NCI-H2107 (cell line): ENCODE data around the gene GTSE1.

Source experiments
- DNase-seq: peaks from one replicate; lab custom pipeline; 2025; lab: John Stamatoyannopoulos, UW

Gene GTSE1

DNA sequence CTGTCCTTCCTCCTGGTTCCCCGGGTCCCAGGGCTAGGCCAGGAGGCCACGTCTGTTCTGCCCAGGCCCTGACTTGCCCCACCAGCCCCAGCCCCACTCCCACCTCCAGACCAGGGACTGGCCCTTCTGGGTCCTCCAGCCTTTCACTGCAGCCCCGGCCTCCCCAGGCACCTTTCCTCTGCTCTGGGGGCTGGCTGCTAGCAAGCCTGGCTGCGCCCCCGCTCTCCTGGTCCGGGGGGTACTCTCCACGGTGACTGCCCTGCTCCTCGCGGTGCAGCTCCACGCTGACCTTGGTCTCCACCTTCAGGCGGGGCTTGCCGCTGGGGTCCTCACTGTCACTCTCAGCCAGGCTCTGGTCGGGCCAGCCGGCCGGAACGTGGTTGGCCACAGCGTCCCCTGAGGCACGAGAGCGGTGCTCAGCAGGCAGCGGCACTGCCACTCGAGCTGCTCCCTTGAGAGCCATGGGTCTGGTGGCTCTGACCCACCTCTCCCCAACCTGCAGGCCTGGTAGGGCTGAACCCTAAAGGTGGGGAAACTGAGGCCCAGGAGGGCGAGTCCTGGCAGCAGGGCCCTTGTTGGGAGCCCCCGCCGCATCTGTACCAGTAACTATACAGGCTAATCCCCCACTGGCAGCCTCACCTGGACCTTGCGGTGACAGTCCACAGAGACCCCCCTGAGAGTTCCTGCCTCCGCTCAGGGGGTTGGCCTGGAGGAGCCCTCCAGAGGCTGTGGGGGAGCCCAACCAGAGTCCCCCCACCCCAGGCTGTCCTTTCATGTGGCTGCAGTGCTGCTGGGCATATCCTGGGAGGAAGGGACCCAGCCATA, 67.9 kb downstream of the GTSE1 start:
- no peak for DNase-seq

GRCh38 chr22:46365166-46365624, 68.5 kb downstream of the GTSE1 start:
- DNase-seq, result no peak

DNA sequence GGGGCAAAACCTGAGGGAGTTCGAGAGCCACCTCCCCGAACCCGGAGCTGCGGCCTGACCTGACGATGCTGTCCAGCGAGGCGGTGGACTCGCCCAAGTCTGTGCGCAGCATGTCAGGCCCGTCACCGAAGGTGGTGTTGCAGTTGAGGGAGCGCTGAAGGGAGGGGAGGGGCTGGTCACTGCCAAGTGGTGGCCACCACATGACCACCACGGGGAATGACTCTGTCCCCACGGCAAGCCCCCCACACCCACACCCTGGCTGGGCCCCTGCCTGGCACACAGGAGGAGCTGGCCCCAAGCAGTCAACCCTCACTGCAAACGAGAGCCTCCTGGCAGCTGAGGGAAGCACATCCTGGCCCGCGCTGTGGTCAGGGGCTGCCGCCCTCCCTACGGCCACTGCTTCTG, 69.7 kb downstream of the GTSE1 start:
- no peak for DNase-seq

DNA sequence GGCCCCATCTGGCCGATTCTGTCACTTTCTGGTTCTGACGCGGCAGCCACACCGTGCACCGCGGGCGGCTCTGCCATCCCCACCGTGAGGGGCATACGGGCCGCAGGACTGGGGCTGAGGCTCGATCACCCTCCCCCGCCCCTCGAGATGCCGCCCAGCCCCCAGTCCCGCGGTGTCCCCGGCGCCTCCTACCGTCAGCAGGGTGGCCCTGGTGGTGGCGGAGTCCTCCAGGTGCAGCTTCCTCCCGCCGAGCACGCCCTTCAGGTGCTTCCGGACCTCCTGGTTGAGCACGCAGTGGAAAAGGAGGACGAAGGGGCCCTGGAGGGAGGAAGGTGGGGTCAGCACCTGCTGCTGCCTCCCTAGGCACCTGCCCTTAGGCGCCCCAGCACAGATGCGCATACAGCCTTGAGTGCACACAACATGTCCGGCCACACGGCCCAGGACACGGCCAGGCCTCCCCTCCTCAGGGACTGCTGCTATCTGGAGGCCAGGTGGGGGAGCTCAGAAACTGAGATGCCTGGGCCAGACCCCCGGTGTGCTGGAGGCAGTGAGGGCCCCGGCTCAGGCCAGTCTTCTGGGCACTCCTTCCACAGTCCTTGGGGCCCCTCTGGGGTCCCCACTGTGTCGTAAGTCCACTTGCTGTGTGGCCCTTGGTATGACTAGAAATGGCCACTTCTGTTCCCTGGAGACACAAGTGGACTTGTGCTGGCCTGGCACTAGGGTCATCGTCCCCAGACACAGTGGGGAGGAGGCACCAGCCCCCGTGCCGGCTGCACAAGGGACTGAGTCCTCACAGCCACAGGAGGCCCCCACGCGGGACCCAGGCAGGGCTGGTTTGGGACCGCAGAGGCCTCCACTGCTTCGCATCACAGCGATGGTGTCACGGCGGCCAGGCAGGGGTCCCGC, 70.4 kb downstream of the GTSE1 start:
- DNase-seq, result no peak

- DNase-seq, result no peak
Observed at GRCh38 chr22:46367707-46368191, 71.1 kb downstream of the GTSE1 start.

DNA sequence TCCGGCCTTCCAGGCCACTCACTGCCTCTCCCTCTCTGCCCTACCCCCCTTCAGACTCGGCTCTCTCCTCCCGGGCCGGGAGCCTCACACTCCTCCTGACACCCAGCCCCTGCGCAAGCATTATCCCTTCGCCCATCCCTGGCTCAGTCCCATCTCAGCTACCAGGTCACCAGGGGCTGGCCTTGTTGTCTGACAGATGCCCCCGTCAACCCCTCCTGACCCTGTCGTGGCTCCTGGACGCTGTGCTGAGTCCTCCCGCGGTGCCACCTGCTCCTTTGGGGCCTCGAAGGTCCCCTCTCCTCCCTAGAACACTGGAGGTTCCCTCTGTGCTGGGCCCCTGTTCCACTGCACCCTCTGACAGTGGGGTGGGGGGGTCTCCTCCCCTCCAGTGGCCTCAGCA, 71.8 kb downstream of the GTSE1 start:
- no peak for DNase-seq

DNA sequence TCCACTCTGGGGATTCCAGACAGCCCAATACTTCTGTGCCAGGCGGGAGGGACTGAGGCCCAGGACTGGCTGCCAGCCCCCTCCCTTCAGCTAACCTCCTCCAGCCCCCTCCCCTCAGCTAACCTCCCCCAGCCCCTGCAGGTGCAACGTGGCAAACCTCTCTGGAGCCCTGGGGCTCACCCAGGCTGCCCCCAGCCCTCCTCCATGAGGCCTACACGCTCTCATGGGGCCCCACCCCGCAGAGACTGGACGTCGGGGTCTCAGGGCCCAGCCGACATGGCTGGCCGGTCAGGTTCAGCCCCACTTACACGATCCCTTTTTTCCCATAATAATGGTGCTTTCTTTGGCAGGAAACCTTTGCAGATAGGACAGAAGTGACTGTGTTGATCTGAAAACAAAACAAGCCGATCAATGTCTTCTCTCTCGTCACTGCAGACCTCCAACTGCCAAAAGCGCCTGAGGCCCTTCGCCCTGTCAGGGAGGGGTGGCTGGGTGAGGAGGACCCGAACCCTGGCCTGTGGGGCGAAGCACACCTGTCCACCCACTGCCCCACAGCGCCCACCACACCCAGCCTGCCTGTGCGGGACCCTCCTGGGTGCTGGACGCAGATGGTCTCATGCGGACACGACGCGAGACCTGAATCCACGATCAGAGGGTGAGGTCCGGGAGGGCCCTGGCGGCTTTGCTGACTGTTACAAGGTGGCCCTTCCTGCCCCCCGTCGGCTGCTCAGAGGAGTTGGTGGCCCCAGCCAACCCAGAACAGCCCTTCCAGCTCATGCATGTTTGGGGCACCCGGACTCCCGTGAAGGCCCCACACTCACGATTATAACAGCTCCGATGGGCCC, 72.4 kb downstream of the GTSE1 start:
- DNase-seq, result no peak

- DNase-seq, result no peak
Observed at GRCh38 chr22:46369716-46370583, 73.3 kb downstream of the GTSE1 start.

GRCh38 chr22:46370584-46371291, 74.1 kb downstream of the GTSE1 start:
- no peak for DNase-seq

GRCh38 chr22:46371623-46372226, 75.1 kb downstream of the GTSE1 start:
- no peak for DNase-seq

- no peak for DNase-seq
Observed at GRCh38 chr22:46372686-46373085, 76.0 kb downstream of the GTSE1 start.

DNA sequence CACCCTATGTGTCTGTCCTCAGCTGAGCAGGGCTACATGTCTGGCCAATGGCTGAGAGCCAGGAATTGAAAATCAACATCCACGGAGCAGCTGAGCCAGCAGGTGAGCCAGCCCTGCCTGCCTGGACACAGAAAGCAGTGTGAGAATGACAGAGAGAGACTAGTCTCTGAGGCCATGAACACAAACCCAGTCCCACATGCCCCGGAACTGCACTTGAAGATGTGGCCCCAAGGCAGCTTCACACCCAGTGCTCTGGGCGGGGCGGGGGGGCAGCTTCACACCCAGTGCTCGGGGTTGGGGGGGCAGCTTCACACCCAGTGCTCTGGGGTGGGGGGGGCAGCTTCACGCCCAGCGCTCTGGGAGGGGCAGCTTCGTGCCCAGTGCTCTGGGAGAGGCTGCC, 76.5 kb downstream of the GTSE1 start:
- DNase-seq, result no peak

GRCh38 chr22:46373921-46374662, 77.4 kb downstream of the GTSE1 start:
- no peak for DNase-seq

- DNase-seq, result no peak
Observed at GRCh38 chr22:46374663-46375474, 78.2 kb downstream of the GTSE1 start.

- DNase-seq, result no peak
Observed at GRCh38 chr22:46376111-46376510, 79.4 kb downstream of the GTSE1 start.

GRCh38 chr22:46376908-46377524, 80.3 kb downstream of the GTSE1 start:
- DNase-seq, result no peak

GRCh38 chr22:46377525-46378425, 81.1 kb downstream of the GTSE1 start:
- DNase-seq, result no peak
